Keratinocyte (primary cell): ENCODE data around the gene KRTAP1-4. TPM values are rescaled to one million over a fixed set of nuclear protein-coding genes. Genes with fewer than 3 reads are reported as not detected.
"Not testable (repeated sequence)": the region's sequence is repeated elsewhere in the genome, so short reads cannot be mapped to it uniquely, and the experiment has no call there.

Source experiments
- DNase-seq: peaks from one replicate; pipeline ENCODE4 v3.0.0-alpha.2; 2011; ENCODE audit warnings: low read depth, missing footprints, low spot score
- FAIRE-seq: peaks from 2 replicates; lab custom pipeline; 2011; peaks lifted over from hg19 to GRCh38; lab: Jason Lieb, UNC
- H2AFZ ChIP-seq: 2 replicates; pipeline ENCODE4 v1.6.0; 2012; ENCODE audit warnings: low read length, control low read depth, inconsistent platforms; ENCODE audit not compliant: control insufficient read depth
- H3K27ac ChIP-seq: 2 replicates; pipeline ENCODE4 v1.5.1; 2011; ENCODE audit warnings: low read length; ENCODE audit not compliant: control insufficient read depth, insufficient read depth
- H3K27me3 ChIP-seq: 3 replicates; pipeline ENCODE4 v1.6.0; 2011; ENCODE audit warnings: low read length; ENCODE audit not compliant: control insufficient read depth, insufficient read depth; ENCODE audit errors: extremely low read depth
- H3K36me3 ChIP-seq, 2 experiments: 2 replicates in 1 of 2; 3 replicates in 1 of 2; pipeline ENCODE4 v1.5.1; 2011; ENCODE audit warnings: low read length in 2 of 2, mild to moderate bottlenecking in 1 of 2; ENCODE audit not compliant: control insufficient read depth in 2 of 2, insufficient read depth in 2 of 2; ENCODE audit errors: extremely low read depth in 1 of 2
- H3K4me1 ChIP-seq: 3 replicates; pipeline ENCODE4 v1.5.1; 2011; ENCODE audit warnings: low read length; ENCODE audit not compliant: control insufficient read depth, insufficient read depth; ENCODE audit errors: extremely low read depth
- H3K4me2 ChIP-seq: 3 replicates; pipeline ENCODE4 v1.6.0; 2011; ENCODE audit warnings: low read depth, low read length; ENCODE audit not compliant: control insufficient read depth, insufficient read depth; ENCODE audit errors: extremely low read depth
- H3K4me3 ChIP-seq, 3 experiments: fragments of 200-600 bp in 1 of 3; sonication (generic) in 1 of 3; 2 replicates in 2 of 3; 3 replicates in 1 of 3; pipeline ENCODE4 v1.5.1; 2011 to 2016; ENCODE audit warnings: low read length in 3 of 3, mild to moderate bottlenecking in 3 of 3, control low read depth in 2 of 3, inconsistent platforms in 1 of 3, low read depth in 1 of 3, mixed read lengths in 1 of 3, mixed run types in 1 of 3, moderate library complexity in 1 of 3; ENCODE audit not compliant: control insufficient read depth in 2 of 3, insufficient read depth in 2 of 3; ENCODE audit errors: extremely low read depth in 1 of 3
- H3K79me2 ChIP-seq: 2 replicates; pipeline ENCODE4 v1.6.0; 2012; ENCODE audit warnings: low read length; ENCODE audit not compliant: control insufficient read depth, insufficient read depth
- H3K9ac ChIP-seq: 3 replicates; pipeline ENCODE4 v1.6.0; 2011; ENCODE audit warnings: low read length; ENCODE audit not compliant: control insufficient read depth, insufficient read depth; ENCODE audit errors: extremely low read depth
- H3K9me1 ChIP-seq: 3 replicates; pipeline ENCODE4 v1.6.0; 2011; ENCODE audit warnings: low read length; ENCODE audit not compliant: control insufficient read depth, insufficient read depth; ENCODE audit errors: extremely low read depth
- H3K9me3 ChIP-seq: 2 replicates; pipeline ENCODE4 v1.5.1; 2012; ENCODE audit warnings: low read depth, low read length; ENCODE audit not compliant: control insufficient read depth
- H4K20me1 ChIP-seq: 3 replicates; pipeline ENCODE4 v1.6.0; 2011; ENCODE audit warnings: low read length; ENCODE audit not compliant: control insufficient read depth, insufficient read depth; ENCODE audit errors: extremely low read depth
- CTCF ChIP-seq, 3 experiments: IDR thresholded peaks in 1 of 3; conservative IDR thresholded peaks in 1 of 3; optimal IDR thresholded peaks in 1 of 3; 2 replicates in 2 of 3; 3 replicates in 1 of 3; pipeline versions ENCODE3 to v1.5.1; 2011; ENCODE audit warnings: low read length in 3 of 3, mild to moderate bottlenecking in 3 of 3, moderate library complexity in 2 of 3, control low read depth in 1 of 3, inconsistent platforms in 1 of 3; ENCODE audit not compliant: insufficient read depth in 2 of 3; ENCODE audit errors: extremely low read depth in 1 of 3
- EZH2 ChIP-seq: IDR thresholded peaks from one replicate; pipeline ENCODE4 v1.6.1; 2012; ENCODE audit warnings: inconsistent platforms, mild to moderate bottlenecking, low read length, moderate library complexity
- dilution Hi-C: fragments of 300-500 bp; cut with MboI; formaldehyde crosslinking; loops from one replicate; pipeline ENCODE4 v1.7.0; 2020; ENCODE audit warnings: low sequenced_read_pairs; ENCODE audit not compliant: extremely low pct_ligation_motif_present
- polyA plus RNA-seq, 5 experiments: library from polyadenylated mRNA; depleted of rRNA in 3 of 5; stranded (reverse) in 3 of 5; stranded (forward) in 1 of 5; unstranded in 1 of 5; fragments of >200 nt; gene quantifications; 1 replicate in 1 of 5; 2 replicates in 3 of 5; 3 replicates in 1 of 5; pipeline versions ENCODE4 v1.2.1 to v1.2.3, GENCODE V29; 2011 to 2012; ENCODE audit warnings: missing spikeins in 2 of 5, low read depth in 1 of 5, low replicate concordance in 1 of 5

Gene KRTAP1-4
- polyA plus RNA-seq, 1 donor (not counting 4 experiments of a cell fraction or from before 2014, with no cell fraction given), result not detected

DNA sequence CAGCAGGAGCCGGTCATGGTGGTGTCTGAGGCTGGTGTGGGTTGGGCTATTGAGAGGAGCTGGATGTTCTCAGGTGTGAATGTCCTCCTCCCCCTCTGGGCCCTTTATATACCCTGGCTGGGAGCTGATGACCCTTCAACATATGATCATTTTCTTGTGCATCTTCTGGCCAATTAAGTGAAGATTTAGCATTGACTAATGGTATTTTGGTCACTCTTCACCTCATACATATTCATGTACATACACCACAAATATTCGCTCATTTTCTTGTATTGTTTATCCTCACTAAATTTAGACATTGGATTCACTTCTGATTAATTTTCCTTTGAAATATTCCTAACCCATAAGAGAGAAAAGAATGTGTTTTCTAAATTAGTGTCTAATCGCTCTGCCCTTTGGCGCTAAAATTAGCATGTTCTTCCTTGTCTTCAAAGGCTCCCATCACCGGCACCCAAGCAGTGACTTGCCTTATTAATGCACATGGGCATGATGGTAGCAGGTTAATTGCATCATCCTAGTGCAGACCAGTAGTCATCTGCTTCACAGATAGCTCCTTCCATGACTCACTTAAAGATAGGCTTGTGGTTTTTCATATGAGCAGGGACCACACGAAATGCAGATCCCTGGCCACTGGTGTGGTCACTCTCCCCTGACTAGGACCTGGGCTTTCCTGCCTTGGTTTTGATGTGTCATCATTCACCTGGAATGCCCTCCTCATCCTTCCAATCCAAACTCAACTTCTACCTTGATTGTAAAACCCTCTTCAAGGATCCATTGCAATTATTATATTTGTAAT lies 36.0 kb upstream of the KRTAP1-4 start, which contains the start of gene KRTAP2-4:
TSS of gene KRTAP2-4 (minus strand) at position 51 of the 796 bp plus-strand sequence. CDS start at position 17, 34 bp downstream.
- no peak within 1 kb of the TSS for H2AFZ ChIP-seq
- H3K79me2 ChIP-seq, result no peaks in the 10 kb centered on the region
- no peaks in the 10 kb centered on the region for H3K36me3 ChIP-seq
- no peaks in the 10 kb centered on the region for H3K27me3 ChIP-seq
- peak; percentile 98 for DNase-seq
- peak within 1 kb of the TSS; percentile 10 for H3K27ac ChIP-seq
- no peaks in the 10 kb centered on the region for H4K20me1 ChIP-seq
- H3K9ac ChIP-seq, result no peak within 1 kb of the TSS
- no peak within 1 kb of the TSS for H3K4me3 ChIP-seq
- no peak within 1 kb of the TSS for H3K4me2 ChIP-seq
- no peaks in the 10 kb centered on the region for H3K9me3 ChIP-seq
- peaks cover 30% of the 10 kb centered on the region for H3K4me1 ChIP-seq
- dilution Hi-C loops, result no loop called here
- H3K9me1 ChIP-seq, result no peaks in the 10 kb centered on the region
- TF ChIP-seq EZH2, result no peak
- no peak for TF ChIP-seq CTCF (optimal IDR thresholded peaks at IDR 0.05 in 1 of 3, IDR thresholded peaks at IDR 0.05 in 1 of 3, conservative IDR thresholded peaks at IDR 0.05 in 1 of 3; ENCODE audit: extremely low read depth in 1 of 3, insufficient read depth in 2 of 3, low read length in 3 of 3)
- peak; percentile 98 for FAIRE-seq

DNA sequence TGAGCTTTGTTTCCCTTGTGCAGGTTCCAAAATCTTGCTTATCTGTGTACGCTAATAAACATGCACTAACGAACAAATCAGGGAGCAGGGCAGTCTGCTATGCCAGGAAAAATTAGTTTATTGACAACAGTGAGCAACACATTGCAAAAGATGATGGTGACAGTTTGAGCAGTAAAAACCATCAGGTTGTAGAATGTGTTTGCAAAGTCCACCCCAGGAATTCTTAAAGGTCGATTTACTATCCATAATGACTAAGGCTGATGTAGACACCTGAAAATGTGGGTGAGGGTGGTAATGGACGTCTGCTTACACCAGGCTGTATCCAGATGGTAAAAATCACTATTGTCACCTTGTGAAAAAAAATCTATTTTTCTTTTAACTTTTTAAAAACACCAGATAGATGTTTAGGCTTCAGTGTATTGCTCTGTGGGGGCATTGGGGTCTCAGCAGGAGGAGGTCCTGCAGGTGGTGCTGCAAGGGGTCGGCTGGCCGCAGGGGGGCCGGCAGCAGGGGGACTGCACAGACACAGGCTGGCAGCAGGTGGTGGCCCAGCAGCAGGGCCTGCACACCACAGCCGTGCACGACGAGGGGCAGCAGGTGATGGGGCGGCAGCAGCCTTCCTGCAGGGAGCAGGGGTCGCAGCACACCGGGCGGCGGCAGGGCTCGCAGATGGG lies 35.2 kb upstream of the KRTAP1-4 start:
- dilution Hi-C loops, H3K4me2 ChIP-seq, H3K27ac ChIP-seq, H3K9ac ChIP-seq, H3K9me3 ChIP-seq, H3K79me2 ChIP-seq, H2AFZ ChIP-seq, H4K20me1 ChIP-seq, H3K9me1 ChIP-seq, H3K4me3 ChIP-seq, H3K36me3 ChIP-seq, DNase-seq, H3K27me3 ChIP-seq: not testable (repeated sequence)
- peak; percentile 52 for FAIRE-seq
- H3K4me1 ChIP-seq, result peaks cover 39% of the 10 kb centered on the region
